ENCODE measurements around the gene CXCL3.
"Not testable (repeated sequence)": the region's sequence is repeated elsewhere in the genome, so short reads cannot be mapped to it uniquely, and the experiment has no call there.

CXCL3 gene

DNA sequence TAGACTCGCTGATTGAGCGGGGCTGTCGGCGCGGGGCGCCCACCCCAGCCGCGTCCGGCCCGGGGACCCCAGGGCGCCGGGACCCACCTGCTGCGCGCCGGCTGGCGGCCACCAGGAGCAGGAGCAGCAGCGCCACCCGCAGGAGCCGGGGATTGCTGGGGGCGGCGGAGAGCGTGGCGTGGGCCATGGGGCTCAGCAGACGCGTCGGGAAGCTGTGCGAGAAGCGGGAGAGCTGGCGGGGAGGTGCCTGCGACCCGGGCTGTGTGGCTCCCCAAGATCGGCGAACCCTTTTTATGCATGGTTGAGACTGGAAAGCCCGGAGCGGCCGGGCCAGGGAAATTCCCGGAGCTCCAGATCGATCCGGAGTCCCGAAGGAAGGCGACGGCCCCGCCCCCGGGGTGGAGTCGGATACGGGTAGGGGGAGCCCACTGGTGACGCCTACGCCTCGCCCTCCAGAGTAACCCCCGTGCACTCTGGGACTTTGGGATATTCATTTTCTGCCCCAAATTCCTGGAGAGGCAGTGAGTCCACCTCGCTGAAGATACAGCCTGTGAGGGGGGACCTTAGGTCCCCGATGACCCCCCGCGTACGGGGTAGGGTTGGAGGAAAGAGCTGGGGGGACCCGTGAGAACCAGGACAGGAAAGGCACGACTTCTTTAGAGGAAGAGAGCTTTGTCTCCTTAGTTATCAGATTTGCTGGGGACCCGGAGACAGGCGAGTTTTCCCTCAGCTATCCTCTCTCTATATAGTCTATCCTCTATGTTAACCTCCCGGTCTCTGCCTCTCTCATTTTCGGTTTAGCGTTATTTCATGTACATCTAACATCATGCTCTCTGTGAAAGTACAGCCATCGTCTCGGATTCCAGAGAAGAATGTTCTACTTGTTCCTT is at the start of gene CXCL3:
TSS of gene CXCL3 (minus strand) at position 265 of the 890 bp plus-strand sequence. CDS start at position 187, 78 bp downstream.
- in situ Hi-C loops (cut with HindIII; ENCODE audit: low sequenced_read_pairs), result no loop called here

DNA sequence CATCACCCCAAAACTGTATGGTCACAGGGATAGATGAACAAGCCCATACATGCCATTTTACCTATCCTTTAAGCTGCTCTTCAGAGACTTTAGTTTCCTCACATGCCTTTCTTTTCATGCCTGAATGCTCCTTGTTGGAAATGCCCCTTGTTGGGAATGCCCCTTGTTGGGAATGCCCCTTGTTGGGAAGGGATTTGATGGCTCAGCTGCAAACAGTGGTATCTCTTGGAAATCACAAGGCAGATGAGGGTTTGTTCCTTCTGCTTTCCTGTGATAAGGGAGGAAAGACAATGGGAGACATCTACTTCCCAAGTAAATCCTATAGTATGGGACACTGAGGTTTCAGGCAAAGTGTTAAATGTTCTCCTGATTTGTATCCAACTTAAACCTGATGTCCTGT is 49.0 kb upstream of the CXCL3 start:
- in situ Hi-C loops (cut with HindIII; ENCODE audit: low sequenced_read_pairs), result no loop called here

DNA sequence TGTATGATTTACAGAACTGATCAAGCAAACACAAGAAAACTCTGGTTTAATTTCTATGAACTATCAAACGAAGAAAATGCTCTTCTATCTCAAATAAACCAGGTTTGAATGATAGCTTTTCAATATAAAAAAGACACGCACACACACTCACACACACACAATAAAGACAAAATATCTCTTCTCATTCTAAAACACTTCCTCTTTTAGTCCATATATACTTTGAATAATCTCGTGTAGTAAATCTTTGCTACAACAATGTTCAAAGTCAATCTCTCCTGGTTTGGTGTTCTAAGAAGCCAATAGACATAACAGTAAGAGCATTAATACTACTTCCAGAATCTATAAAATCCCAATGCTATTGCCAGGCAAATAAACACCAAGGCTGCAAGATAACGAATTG is 47.2 kb upstream of the CXCL3 start:
- in situ Hi-C loops (cut with HindIII; ENCODE audit: low sequenced_read_pairs), result no loop called here

DNA sequence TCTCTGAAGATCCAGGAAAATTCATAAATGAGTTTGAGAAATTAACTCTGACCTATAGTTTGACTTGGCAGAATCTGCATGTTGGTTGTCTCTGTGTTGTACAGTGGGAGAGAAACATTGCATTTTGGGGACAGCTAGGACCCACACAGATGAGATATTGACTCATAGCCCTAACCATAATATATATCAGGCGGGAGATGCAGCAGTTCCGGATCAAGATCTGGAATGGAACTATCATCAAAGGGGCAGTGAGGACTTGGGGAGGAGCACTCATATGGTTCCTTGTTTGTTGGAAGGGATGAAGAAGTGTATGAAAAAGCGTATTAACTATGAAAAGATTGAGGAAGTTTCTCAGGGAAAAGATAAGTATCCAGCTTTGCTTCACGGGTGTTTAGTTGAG is 46.5 kb upstream of the CXCL3 start:
- in situ Hi-C loops (cut with HindIII; ENCODE audit: low sequenced_read_pairs), result no loop called here

DNA sequence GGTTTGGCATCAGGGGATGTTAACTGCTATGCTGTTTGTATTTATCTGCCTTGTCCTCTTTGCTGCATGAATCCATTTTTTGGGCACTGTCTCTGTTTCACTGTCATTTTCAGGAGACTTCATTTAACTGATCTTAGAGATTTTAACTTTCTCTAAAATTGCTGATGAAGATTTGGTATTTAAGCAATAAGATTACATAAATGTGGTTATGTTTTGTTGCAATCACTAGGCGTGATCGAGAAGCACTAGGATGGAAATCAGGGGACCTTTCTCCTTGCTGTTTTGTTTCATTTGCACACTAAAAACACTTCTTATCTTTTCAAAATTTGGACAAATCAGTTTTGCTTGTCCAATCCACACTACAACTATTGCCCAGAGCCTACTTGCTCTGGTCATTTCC is 45.1 kb upstream of the CXCL3 start:
- in situ Hi-C loops (cut with HindIII; ENCODE audit: low sequenced_read_pairs), result no loop called here

DNA sequence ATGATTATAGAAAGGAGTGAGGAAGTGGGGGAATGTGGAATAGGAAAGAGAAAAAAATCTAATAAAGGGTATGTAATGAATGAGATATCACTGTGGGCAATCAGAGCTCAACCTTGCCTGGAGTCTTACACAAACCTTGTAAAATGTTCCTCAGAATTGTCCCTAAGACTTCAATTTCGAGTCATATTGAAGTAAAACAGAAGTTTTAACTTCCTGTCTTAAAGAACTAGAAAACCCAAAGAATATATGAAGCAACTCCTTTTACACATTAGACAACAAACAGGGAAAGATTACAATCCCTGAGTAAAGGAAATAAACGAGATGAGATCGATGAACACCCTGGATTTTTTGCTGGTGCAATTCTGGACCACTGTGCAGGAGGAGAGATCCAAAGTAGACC is 42.5 kb upstream of the CXCL3 start:
- in situ Hi-C loops (cut with HindIII; ENCODE audit: low sequenced_read_pairs), result no loop called here

DNA sequence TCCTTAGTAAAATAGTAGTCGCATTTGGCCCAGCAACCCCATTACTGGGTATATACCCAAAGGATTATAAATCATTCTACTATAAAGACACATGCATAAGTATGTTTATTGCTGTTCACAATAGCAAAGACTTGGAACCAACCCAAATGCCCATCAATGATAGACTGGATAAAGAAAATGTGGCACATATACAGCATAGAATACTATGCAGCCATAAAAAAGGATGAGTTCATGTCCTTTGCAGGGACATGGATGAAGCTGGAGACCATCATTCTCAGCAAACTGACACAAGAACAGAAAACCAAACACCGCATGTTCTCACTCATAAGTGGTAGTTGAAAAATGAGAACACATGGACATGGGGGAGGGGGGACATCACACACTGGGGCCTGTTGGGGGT is 41.9 kb upstream of the CXCL3 start:
- in situ Hi-C loops (cut with HindIII; ENCODE audit: low sequenced_read_pairs), result not testable (repeated sequence)

DNA sequence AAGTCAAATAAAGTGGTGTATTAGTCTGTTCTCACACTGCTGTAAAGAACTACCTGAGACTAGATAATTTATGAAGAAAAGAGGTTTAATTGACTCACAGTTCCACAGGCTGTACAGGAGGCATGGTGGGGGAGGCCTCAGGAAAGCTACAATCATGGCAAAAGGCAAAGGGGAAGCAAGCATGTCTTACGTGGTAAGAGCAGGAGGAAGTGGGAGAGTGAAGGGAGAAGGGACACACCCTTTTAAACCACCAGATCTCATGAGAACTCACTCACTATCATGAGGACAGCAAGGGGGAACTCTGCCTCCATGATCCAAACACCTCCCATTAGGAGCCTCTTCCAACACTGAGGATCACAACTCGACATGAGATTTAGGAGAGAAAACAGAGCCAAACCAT is 40.5 kb upstream of the CXCL3 start:
- in situ Hi-C loops (cut with HindIII; ENCODE audit: low sequenced_read_pairs), result not testable (repeated sequence)

DNA sequence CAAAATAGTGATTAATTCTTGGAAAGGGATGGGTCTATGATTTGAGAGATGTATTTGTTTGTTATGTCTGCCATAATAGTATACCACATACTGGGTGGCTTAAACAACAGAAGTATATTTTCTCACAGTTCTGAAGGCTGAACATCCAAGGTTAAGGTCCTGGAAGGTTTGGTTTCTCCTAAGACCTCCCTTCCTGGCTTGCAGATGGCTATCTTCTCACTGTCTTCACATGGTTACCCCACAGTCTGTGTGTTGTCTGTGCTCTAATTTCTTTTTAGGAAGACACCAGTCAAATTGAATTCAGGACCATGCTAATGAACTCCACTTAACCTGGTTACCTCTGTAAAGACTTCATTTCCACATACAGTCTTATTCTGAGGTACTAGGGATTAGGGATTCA is 34.9 kb upstream of the CXCL3 start:
- in situ Hi-C loops (cut with HindIII; ENCODE audit: low sequenced_read_pairs), result no loop called here

DNA sequence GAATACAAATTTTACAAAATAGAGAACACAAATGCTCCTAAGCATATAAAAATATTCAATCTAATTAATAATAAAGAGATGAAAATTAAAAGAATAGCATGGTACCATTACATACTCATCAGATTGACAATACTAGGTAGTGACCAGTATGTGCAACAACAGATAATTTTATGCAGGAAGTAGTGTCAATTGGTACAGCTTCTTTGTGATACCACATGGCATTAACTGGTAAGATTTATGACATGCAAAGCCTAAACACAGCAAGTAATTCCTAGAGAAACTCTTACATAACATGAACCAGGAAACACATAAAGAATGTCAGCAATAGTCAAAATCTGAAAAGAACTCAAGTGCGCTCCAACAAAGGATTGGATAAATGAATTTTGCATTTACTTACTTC is 34.2 kb upstream of the CXCL3 start:
- in situ Hi-C loops (cut with HindIII; ENCODE audit: low sequenced_read_pairs), result no loop called here

DNA sequence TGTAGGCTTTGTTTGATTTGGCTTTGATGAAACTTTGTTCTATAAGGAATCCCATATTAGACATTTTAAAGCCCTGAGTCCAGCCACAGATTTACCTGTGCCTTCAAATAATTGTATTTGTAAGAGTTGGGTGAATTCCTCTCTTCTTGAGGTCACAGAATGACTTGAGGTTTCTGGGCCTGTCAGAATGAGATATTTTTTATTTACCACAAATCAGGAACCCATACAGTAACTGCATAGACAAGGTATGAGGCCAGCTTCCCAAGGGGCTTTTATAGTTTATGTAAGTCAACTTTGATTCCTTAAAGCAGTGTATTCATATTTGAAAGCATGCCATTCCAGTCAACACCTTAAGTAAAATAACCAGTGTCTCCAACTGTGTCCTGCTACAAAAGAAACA is 29.1 kb upstream of the CXCL3 start:
- in situ Hi-C loops (cut with HindIII; ENCODE audit: low sequenced_read_pairs), result no loop called here

DNA sequence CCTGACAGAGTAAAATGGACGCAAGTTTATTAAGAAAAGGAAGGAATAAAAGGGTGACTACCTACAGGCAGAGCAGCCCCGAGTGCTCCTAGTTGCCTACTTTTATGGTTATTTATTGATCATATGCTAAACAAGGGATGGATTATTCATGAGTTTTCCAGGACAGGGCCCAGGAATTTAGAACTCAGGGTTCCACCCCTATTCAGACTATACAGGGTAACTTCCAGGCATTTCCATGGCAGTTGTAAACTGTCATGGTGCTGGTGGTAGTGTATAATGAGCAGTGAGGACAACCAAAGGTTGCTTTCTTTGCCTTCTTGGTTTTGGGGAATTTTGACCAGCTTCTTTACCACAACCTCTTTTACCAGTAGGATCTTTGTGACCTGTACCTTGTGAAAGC is 27.7 kb upstream of the CXCL3 start:
- in situ Hi-C loops (cut with HindIII; ENCODE audit: low sequenced_read_pairs), result no loop called here

DNA sequence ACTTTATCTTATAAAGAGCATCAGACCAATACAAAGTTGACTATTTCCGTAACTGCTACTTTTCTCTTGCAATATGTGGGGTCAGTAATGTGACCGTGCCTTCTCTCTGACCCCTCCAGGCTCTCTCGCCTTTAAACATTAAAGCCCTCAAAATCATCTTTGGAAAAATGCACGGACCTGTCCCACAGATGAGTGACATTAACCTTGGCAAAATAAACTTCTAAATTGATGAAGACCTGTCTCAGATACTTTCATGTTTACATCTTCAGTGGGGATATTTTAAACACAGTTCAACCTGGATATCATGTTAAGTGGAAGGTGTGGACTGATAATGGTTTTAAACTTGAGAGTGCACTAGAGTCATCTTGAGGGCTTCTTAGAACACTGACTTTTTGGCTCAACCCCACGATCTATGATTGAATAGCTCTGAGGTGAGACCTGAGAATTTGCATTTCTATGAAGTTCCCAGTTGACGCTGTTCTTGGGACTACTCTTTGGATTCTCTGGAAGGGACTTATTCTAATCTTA is 26.7 kb upstream of the CXCL3 start:
- in situ Hi-C loops (cut with HindIII; ENCODE audit: low sequenced_read_pairs), result no loop called here

DNA sequence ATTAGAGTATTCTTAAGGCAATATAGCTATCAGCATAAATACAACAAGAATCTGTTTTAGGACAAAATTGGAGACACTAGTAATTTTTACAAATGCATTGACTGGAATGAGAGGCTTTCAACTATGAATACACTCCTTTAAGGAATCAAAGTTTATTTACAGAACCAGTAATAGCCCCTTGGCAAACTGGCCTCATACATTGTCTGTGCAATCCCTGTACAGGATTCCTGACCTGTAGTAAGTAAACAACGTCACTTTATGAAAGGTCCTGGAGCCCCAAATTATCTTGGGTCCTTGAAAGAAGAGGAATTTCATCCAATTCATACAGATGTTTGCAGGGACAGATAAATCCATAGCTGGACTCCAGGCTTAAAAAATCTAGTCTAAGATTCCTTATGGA is 25.4 kb upstream of the CXCL3 start:
- in situ Hi-C loops (cut with HindIII; ENCODE audit: low sequenced_read_pairs), result no loop called here

DNA sequence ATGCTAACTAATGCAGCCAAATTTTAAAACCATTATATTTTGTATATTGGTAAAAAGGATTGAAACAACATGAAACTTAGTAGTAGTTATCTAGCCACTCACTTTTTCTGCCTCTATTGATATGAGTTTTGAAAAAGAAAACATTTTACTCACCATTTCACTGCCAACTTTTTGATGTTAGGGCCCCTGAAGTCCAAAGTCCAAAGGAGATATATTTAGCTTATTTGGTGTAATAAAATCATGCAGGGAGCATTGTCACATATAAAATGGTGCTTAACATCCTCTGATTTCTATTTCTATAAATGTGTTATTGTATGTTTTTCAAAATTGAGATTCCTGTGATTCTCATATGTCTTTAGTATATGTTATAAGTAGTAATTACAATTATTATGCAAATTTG is 24.5 kb upstream of the CXCL3 start:
- in situ Hi-C loops (cut with HindIII; ENCODE audit: low sequenced_read_pairs), result no loop called here

DNA sequence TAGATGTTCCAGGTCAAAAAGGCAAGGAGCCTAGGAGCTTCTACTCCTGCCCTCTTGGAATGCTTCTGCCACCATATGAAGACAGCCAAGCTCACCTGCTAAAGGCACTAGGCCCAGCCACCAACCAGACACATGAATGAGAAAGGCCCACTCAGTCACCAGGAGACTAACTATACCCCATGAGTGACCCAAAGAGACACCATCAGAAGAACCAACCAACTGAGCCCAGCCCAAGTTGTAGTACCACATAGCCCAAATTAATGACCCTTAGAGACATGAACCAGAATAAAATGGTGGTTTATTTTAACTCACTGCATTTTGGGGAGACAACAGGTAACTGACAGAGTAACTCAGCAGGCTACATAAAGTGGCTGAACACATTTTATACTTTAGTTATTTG is 22.9 kb upstream of the CXCL3 start:
- in situ Hi-C loops (cut with HindIII; ENCODE audit: low sequenced_read_pairs), result no loop called here

DNA sequence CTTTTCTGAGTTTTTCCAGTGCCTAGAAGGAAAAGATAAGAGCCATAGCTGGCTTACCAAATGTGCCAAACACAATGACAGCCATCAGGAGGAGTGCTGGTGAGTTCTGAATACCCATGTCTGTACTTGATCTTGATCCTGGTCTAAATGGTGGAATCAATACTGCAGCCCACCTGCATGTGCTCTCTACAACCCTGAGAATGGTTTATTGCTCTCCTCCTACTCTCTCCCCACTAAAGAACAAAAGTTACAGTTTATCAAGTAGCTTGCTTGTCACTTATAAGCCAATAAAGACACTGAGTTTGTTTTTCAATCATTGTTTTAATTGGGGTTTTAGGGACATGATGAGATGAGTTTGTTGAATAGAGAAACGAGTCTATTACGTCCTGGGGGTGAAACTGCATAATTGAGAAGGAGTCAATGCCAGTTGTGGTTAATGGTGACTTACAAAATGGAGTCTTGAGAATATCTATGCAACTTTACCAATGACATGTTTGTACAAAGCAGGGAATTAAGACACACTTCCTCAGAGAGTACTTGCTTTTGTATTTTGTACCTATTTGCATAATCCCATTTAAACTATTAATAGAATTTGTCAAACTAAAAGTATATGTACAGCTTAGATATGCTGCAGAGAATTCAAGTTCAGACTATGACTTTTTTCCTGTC is 20.8 kb upstream of the CXCL3 start:
- in situ Hi-C loops (cut with HindIII; ENCODE audit: low sequenced_read_pairs), result no loop called here

DNA sequence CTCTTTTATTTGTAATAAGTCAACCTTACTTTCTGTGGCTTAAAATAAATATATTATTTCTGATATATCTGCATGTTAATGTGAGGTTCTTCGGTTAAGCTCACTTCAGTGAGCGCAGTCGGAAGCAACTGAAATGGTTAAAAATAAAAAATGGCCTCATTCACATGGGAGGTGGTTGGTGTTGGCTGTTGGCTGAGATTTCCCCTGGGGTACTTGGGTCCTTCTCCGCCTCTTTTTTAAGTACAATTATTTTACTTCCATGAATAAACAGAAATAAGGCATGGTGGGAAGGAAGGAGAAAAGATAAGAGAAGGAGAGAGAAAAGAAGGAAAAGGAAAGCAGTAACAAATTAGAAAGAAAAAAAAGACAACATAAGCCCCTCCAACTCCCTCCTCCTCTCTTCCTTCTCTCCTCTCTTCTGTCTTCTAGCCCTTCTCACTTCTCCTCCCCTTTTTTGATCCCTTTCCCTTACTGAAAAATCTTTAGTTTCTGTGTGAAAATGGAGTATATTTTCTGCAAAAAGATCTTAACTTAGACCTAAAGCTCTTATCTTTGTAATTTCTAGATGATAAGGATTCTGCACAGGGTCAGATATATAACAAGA is 19.7 kb upstream of the CXCL3 start:
- in situ Hi-C loops (cut with HindIII; ENCODE audit: low sequenced_read_pairs), result no loop called here

DNA sequence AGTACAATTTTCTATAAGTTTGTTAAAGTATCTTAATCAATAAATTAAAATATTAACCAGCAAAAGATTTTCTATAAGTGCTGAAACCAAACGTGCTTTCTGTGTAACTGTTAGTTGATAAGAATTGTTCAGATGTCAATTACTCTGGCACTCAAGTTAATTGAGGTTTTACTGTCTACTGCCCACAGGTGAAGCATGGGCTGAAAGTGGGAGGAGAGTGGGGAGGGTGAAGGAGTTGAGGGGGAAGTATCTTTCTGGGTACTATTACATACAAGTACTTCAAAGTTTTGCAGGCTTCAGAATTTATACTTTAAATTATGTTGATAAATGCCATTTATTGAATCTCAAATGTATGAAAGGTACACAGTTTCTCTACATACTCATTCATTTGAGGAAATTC is 19.1 kb upstream of the CXCL3 start:
- in situ Hi-C loops (cut with HindIII; ENCODE audit: low sequenced_read_pairs), result no loop called here

DNA sequence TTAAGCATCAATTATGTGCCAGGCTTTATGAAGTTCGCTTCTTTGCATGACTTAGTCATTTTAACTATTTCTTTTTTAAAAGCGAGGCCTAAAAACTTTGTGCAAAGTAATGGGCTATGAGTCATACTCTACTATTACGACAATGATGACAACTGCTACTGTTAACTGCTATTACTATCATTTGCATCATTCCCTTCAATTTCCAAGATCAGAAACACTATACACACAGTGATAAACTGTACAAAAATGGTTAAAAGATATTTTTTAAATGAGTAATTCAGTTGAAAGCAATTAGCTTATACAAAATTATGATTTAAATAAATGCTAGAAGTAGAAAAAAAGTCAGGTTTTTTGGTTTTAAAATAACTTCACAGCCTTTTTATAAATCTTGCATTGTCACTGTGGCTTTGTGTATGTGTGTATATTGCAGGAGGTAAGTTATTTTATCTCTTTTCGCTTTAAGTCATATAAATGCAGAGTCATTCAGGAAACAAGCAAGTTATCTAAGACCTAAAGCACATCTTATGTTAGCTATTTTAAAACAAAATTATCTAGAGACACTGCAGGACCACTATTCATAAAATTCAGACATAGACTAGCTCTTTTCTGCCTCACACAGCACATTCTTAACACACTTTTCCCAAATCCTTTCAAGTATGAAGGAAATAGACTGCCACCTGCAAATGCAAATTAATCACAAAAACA is 18.5 kb upstream of the CXCL3 start:
- in situ Hi-C loops (cut with HindIII; ENCODE audit: low sequenced_read_pairs), result no loop called here
